Muscle of back (tissue), 11 donors: ENCODE measurements around the gene WNT3. TPM values are rescaled to one million over a fixed set of nuclear protein-coding genes. Genes with fewer than 3 reads are reported as not detected.
"Not testable (repeated sequence)": the region's sequence is repeated elsewhere in the genome, so short reads cannot be mapped to it uniquely, and the experiment has no call there.

Source experiments
- DNase-seq, 3 donors: peaks; one replicate each; pipeline versions ENCODE4 v3.0.0 to v3.0.0-alpha.2; 2013
- polyA plus RNA-seq, 10 donors: library from polyadenylated mRNA; unstranded; fragments of 120-200 nt; gene quantifications; one replicate each; pipeline ENCODE4 v1.2.1, GENCODE V29; 2013; ENCODE audit not compliant: insufficient read length in 10 of 10

Gene WNT3
- polyA plus RNA-seq, 10 donors = 2.2 to 14.9 (median 2.6) TPM

DNA sequence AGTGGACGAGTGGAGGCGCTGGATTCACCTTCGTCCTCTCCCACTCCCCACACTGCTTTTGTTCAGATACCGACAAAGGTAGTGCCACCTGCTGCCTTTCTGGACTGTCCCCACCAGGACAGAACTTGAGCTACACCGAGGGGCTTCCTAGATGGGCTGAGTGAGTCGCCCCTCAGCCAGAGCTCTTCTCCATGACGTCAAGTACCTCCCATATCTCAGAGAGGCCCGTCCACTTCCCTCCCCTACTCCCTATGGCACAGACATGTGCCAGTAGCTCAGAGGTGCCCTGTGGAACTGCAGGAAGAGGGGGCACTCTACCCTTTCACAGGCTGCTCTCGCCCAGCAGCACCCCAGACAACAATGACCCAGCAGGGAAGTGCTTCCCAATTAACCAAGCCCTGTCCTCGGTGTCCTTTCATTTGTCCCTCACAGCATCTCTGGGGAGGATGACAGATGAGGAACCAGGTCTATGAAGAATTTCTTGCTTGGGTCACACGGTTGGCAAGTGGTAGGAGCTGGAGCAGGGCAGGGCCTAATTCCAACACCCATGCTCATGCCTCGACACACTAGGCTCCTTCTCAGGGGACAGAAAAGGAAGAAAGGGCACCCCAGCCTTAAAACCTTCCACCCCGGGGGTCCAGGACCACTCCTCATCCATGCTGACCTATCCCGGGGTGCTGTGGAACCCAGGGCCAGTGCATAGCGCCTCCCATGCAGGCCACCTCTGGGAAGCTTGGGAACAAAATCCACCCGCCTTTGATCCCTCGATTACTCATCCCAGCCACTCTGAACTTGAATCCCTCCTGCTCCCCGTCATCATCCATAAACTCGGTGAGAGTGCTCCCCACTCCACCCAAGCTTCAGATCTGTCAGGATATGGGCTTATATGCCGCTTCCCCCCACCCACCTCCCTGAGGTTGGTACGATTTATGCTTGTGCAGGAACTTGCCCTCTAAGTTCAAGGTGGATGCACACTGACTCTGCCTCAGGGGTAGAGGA, 51.7 kb downstream of the WNT3 start:
- DNase-seq = no peak

DNA sequence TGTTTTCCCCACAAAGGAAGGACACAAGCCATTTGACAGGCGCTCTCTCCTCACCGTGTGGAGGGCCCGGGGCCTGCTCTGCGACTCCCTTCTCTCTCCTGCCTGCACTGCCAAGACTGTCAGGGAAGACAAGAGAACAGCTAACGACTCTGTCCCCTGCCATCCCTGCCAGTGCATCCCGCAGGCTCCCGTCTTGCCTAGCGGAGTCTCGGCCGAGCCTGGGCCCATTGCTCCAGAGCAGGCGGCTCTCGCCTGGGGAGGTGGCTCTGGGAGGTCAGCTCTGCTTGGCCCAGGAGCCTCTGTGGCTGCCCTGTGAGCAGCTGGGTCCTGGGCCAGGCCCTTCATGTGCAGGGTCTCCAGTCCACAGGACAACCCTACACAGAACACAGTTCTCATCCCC, 53.0 kb downstream of the WNT3 start:
- DNase-seq = no peak

DNA sequence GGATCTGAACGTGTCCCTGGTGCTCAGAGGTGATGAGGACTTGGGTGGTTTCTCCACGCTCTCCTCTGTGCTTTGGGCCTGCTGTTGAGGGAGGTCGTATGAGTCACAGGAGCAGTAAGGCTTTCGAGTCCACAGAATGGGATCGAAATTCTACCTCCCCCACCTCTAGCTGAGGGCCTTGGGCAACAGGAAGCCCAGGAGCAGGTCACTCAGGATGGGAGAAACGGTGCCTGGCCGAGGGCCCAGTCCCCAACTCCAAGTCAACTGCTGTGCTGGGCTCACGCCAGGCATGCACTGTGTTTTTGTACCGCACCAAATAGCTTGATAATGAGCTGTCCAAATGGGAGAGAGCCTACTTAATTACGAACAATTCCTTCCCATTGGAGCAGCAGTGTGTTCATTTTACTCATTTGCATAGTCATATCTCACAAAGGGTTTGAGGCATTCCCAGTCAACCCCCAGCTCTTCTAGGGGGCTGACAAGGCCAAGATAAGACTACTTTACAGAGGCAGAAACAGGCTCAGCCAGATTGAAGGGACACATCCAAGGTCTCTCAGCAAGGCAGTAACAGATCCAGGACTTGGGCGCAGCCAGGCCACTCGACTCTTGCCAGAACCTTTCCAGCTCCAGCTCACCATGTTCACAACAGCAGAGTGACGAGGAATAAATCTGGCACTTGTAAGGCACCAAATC, 53.6 kb downstream of the WNT3 start:
- peak in 1 of 3 donors; percentile 87 for DNase-seq

DNA sequence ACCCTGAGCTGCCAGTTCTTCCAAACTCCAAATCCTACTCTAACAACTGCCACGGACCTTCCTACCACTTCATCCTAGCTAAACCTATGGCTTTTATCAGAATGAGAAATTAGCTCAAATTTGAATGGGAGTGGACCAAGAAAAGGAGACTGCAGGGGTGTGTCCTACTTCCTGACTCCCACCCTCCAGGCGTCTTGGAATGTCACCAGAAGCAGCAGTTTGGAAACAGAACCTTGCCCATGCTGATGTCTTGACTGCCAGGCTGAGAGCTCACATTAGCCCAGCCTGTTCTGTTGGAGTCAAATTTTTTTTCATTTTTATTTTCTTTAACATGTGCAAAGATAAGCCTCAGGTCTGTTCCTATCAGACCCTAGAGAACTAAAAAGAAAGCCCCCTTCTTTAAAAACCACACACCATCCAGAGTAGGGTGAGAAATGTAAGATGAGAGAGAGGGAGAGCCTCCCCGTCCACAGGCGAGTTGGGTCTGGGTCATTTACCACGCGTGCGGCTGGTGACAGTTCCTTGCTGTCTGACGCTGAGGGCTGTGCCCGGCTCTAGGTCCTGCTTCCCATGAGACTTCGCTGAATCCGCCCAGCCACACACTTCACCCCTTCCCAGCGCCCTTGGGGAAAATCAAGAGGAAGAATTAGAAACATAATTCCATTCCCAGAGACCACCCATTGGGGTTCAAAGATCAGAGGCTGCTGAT, 54.3 kb downstream of the WNT3 start:
- no peak for DNase-seq

DNA sequence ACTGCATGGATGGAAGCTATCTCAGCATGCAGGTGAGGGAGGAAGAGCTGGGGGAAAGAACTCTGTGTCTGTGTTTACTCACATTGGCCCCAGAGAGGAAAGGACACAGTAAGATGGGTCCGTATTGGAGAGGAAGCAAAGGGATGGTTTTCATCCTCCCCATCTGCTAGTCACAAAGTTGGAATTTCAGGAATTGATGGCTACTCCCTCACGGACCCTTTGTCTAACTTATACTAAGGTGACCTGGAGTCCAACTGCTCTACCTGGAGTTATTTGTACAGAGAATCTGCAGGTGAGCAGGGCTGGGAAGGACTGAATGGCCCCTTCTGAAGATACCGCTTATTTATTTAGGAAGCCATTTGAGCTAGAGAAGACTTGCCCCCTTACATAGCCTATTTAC, 55.1 kb downstream of the WNT3 start:
- DNase-seq = no peak

DNA sequence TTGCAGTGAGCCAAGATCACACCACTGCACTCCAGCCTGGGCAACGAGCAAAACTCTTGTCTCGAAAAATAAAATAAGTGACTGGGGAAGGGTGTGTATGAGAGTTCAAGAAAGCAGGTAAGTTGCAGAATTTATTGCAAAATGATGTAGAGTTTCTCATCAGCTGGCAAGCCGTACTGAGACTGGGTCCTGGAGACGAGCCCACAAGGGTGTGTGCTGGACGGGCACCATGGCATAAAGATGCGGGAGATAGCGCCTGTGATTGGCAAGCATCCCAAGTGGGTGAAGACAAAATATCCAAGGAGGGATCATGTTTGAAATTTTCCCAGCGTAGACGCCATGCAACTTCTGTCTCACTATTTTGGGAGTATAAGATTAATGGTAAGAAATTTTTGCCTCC, 59.4 kb downstream of the WNT3 start:
- DNase-seq = no peak

DNA sequence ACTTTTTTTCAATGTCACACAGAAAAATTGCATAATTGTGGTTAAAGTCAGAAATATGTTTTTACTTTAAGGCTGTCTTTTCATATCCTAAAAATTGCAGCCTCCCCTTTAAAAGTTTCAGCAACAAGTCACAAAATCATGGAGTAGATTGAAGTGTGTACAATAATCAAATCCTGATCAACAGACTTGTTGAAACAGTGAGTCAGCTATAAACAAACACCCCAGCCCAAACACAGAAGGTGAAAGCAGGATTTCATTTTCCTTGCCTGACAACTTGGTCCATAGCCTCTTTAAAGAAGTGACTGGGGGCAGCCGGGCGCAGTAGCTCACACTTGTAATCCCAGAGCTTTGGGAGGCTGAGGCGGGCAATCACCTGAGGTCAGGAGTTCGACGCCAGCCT, 59.9 kb downstream of the WNT3 start:
- DNase-seq = no peak

DNA sequence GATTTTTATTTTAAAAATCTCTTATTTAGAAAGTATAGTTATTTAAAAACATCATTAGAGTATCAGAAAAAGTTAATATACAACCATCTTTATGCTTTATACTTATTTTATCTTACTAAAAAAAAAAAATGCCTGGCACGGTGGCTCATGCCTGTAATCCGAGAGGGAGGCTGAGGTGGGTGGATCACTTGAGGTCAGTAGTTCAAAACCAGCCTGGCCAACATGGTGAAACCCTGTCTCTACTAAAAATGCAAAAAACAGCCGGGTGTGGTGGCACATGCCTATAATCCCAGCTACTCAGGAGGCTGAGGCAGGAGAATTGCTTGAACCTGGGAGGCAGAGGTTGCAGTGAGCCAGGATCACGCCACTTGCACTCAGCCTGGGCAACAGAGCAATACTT, 60.9 kb downstream of the WNT3 start:
- not testable (repeated sequence) for DNase-seq

DNA sequence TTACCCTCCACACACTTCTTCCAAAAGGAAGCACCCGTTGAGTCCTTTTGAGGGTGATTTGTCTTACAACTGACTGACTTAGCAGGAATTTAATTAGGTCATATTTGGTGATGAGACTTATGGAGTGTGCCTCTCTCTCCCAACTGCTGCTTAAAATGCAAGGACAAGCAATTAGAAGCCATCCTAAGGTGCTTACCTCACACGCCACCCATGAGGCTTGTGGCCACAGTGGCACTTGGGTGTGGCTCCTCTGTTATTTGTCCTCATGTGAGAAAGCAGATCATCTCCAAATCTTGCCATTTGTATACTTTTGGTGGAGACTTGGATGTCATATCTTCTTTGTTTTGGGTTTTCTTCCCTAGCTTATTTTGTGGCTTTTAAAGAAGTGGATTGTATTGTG, 61.6 kb downstream of the WNT3 start:
- no peak for DNase-seq

DNA sequence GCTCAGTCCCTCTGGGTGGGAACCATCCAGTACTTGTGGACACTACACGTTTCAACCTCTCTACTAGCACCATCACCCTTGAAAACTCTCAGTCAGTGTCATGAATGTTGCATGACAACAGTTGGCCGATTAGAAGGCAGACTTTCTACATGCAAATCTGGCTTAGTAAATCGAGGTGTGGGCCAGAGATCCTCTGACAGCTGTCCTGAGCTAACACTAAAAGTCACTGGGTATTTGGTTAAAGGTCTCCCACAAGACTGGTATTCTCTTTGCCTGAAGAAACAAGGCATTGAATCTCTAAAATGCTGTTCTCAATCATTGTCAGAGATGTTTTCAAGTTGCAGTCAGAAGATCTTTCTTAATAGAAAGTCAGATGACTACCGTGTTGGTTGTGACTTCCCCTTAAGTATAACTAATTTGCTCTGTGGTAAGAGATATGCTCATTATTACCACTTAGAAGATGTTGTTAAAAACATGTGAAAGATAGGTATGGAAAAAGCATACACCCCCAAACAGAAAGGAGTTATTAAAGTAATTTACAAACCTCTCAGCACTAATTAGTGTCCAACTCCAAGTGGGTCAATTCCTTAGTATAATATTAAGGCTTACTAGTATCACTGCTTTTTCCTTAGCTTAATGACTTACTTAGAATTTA, 62.3 kb downstream of the WNT3 start:
- DNase-seq = no peak

DNA sequence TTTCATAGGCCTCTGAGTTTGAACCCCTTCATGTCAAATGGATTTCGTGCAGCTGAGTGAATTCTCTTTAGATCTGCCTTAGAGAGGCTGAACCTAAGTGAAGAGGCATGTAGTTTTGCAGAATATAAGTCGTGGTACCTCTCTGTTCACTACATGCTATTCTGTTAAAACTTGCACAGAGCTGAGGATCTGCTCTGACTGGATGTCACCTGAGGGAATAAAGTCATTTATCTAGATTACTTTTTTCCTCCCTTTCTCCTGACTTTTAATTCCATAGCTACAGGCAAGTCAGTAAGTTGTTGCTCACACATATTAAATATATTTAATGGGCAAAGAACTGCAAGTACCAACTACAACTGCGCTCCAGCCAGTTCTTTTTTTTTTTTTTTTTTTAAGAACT, 64.7 kb downstream of the WNT3 start:
- no peak for DNase-seq

DNA sequence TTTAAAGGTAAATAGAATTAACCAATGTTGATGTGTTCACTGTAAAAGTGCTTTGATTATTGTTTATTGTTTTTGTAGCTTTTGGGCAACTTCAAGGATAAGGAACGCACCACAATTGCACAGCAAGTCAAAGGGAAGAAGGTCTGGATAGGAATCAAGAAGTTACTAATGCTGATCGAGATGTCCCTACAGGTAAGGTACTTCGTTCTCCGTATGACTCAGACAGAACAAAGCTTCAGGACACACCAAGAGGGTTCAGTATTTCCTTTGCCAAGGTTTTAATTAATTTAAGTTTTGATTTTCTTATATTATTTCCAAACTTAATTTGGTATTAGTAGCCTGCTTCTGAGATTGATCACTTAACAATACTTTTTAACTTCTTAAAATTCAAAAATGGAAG, 67.1 kb downstream of the WNT3 start:
- DNase-seq = no peak

DNA sequence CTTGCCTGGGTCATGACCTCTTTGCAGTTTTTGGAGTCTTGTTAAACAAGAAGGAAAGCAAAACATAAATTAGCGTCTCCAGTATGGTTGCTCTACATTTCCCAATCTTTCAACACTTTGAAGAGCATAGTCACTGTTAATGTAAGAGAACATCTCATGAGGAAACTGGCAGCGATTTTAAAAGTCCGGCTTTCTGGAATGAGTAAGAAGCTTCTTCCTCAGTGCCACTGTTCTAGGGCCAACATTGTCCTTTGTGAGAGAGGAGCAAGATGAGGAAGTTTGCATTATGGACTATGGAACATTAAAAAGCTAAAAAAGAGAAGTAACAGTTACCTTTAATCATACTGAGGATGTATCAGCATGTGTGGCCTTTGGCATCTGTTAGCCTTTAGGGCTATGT, 73.1 kb downstream of the WNT3 start:
- no peak for DNase-seq

DNA sequence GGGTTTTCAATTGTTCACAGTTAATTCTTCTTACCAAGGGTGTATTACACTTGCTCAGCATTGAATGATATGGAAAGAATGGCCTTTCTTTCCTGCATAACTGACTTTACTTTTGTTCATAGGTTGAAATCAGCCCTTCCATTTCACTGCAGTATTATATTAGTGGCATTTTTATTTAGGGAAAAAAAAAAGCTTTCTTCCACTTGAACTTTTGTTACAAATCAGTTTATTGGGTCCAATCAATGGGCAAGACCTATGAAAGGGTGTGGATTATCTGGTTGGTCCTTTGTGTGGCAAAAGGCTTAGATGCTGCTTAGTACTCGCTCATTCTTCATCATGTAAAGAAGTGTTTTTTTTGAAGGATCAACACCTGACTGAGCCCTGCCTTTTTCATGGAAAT, 74.1 kb downstream of the WNT3 start:
- no peak for DNase-seq

DNA sequence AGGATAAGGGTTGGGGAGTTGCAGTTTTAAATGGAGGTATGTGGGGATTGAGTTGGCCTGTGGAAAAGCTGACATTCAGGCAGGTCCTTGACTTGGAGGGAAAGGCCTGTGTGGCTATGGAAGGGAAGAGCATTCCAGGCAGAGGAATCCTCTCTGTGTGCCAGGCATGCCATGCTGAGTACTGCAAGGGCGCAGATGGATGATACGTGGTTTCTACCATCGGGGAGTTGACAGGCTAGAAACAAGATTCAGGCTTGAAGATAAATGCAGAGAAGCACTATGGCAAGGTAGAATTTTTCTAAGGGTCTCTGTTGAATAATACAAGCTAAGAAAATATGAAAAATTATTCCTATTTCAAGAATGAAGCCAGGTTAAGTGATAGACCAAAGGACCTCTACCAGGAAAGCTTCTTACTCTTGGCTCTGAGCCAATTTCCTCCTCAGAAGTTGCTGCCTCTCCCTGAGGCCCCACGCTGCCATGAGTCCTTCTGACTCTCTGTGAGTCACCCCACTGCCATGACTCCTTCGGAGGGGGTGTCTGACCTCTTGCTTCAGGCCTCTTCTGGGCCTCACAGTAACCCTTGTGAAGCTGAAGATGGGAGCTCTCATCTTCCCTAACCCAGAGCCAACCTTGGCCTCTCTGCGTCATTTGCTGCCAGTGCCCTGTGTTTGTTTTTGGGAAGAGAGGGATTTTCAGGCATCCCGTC, 75.8 kb downstream of the WNT3 start:
- DNase-seq = peak in 1 of 3 donors; percentile 58

DNA sequence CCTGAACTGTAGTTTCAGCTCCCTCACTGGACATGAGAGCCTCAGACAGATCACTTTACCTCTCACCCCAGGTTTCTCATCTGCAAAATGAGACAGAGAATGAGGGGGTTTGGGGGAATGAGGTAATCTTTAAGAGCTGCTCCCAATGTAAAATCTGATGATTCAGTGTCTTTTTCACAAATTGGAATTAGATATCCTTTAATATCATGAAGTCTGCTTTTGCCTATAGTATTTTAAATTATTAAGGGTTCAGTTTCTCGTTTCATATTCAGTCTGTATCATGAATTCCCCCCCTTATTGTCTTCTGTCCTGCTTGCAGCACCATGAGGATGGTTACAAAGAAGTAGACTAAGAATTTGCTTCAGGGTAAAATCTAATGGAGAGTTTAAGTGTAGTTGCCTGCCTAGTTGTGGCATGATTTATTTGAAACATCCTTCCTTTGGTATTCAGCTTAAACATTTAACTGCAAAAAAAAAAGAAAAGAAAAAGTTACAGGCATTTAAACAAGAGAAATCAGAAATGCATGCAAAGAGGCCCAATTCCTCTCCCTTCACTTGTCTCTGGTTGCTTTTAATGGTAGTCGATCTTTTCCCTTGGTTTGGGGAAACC, 77.3 kb downstream of the WNT3 start:
- no peak for DNase-seq

DNA sequence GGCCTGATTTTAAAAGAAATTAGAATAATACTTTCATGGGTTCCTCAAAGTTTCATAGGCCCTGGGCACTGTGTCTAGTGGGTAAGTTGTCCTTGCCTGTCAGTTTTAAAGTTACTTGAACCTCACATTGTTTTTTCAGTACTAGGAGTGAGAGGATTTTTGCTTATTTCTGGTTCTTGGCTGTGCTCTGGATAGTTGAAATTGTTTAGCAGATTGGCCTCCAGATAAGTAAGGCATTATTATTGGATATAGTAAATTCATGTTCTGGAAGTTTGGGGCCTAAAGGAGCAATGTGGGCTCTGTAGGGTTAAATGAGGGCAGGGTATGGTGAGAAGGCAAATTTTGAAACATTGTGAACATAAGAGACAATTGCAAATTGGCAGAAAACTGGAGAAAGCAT, 78.5 kb downstream of the WNT3 start:
- no peak for DNase-seq

DNA sequence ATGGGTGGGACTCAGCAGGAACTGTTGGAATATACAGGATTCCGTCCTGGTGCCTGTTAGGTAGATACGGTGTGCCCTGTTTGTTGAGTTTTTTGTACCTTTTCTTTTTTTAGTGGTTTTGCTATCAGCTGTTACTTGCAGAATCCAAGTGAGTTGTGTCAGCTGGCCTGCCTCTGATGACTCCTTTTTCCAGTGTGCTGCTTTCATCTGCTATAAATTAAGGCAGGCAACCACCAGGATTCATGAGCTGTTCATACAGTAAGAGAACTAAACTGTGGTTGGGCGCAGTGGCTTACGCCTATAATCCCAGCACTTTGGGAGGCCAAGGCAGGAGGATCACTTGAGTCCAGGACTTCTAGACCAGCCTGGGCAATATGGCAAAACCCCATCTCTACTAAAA, 79.9 kb downstream of the WNT3 start:
- DNase-seq = no peak

DNA sequence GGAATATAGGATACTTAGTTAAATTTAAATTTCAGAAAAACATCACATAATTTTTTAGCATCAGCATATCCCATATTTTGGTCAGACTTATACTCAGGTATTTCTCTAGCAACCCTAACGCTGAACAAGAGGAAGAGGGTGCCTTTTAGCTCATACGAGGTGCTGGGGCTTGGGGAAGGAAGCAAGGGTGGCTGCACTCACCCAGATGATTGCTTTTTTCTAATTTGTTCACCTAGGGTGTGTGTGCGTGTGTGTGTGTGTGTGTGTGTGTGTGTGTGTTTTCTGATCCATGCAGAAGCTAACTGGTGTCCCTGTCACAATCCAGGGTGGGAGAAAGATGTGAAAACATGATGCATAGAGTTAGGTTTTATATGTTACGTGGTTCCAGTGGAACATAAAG, 81.2 kb downstream of the WNT3 start:
- no peak for DNase-seq

DNA sequence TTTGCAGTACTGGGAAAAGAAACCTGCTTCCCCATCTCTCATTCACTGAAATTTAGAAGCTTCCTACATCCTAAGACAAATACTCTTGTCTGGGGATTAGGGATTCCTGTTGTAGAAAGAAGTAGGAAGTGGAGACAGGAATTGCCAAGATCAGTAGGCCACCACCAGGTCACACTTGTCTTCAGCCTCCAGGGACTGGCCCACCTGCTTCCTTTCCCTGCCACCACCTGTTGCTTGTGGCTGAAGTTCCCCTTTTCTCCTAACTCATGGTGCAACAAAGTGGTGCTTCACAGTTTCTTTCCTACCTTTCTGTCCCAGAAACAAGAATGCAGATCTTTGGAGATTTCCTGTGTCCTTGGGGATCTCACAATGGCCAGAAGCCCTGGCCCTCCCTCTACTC, 82.4 kb downstream of the WNT3 start:
- no peak for DNase-seq
